Skeletal muscle satellite cell (primary cell): ENCODE results near the gene OLA1.

Experiments used
- H3K27me3 ChIP-seq: 2 replicates; pipeline ENCODE4 v1.7.0; 2013; ENCODE audit warnings: low read length; ENCODE audit not compliant: control insufficient read depth, insufficient read depth
- H3K36me3 ChIP-seq: 2 replicates; pipeline ENCODE4 v1.7.0; 2013; ENCODE audit warnings: mild to moderate bottlenecking, control low read depth, low read length; ENCODE audit not compliant: insufficient read depth
- H3K4me1 ChIP-seq: 2 replicates; pipeline ENCODE4 v1.7.0; 2013; ENCODE audit warnings: low read length; ENCODE audit not compliant: control insufficient read depth, insufficient read depth
- H3K4me2 ChIP-seq: 2 replicates; pipeline ENCODE4 v1.7.0; 2013; ENCODE audit warnings: mild to moderate bottlenecking, low read length
- H3K4me3 ChIP-seq: 2 replicates; pipeline ENCODE4 v1.7.0; 2013; ENCODE audit warnings: low read length
- H3K9ac ChIP-seq: 2 replicates; pipeline ENCODE4 v1.7.0; 2013; ENCODE audit warnings: mild to moderate bottlenecking, low read depth, low read length, moderate library complexity
- H3K9me3 ChIP-seq: replicated peaks from 2 replicates; pipeline ENCODE4 v1.7.0; 2013; ENCODE audit warnings: mild to moderate bottlenecking, control low read depth, low read length

The OLA1 gene

DNA sequence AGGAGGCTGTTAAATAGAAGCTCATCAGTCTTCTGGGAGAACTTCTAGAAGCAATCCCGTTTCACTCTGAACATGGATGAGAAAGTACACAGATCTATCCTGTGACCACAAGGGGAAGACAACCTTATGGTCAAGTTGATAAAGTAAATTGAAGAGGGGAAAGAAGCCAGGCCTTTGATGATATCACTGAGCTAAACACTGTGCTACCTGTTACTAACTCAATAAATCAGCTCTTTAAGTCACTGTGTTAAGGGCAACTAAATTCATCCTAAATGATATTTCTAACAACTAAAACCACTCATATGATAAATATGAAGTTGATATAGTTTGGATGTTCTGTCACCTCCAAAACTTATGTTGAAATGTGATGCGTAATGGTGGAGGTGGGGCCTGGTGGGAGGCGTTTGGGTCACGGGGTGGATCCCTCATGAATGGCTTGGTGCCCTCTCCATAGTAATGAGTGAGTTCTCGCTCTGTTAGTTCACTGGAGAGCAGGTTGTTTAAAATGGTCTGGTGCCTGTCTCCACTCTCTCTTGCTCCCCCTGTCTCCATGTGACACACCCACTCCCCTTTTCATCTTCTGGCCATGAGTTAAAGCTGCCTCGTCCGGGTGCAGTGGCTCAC, 23.6 kb downstream of the OLA1 start:
- no peaks in the 10 kb centered on the region for H3K4me1 ChIP-seq

DNA sequence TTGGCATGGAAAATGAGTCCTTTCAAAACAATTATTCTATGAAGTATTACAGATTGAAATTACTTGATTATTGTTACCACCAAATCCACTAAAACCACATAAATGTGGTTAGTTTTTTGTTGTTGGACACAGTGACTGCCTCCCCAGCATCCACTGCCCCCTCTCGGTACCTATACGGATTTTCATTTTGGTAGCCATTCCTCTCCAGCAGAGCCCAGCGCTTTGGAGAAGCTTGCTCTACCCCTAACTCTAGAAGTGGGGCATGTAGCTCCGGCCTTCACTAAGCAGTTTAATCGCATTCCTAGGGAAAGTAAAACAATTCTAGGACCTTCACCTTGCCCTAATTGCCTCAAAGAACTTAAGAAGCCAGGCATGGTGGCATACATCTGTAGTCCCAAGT, 24.2 kb downstream of the OLA1 start:
- no peaks in the 10 kb centered on the region for H3K27me3 ChIP-seq
- H3K4me2 ChIP-seq = no peak overlapping the region
- H3K36me3 ChIP-seq = peaks cover 27% of the 10 kb centered on the region
- no peaks in the 10 kb centered on the region for H3K9me3 ChIP-seq
- no peak overlapping the region for H3K9ac ChIP-seq
- H3K4me3 ChIP-seq = no peak overlapping the region
- no peaks in the 10 kb centered on the region for H3K4me1 ChIP-seq

More for the DNA sequence above, 23.6 kb downstream of the OLA1 start:
- H3K9ac ChIP-seq = no peak overlapping the region
- no peaks in the 10 kb centered on the region for H3K27me3 ChIP-seq
- H3K4me3 ChIP-seq = no peak overlapping the region
- no peak overlapping the region for H3K4me2 ChIP-seq
- H3K9me3 ChIP-seq = no peaks in the 10 kb centered on the region
- H3K36me3 ChIP-seq = peaks cover 27% of the 10 kb centered on the region

- no peaks in the 10 kb centered on the region for H3K9me3 ChIP-seq
- H3K4me1 ChIP-seq = no peaks in the 10 kb centered on the region
- H3K27me3 ChIP-seq = no peaks in the 10 kb centered on the region
- no peak overlapping the region for H3K4me3 ChIP-seq
- H3K9ac ChIP-seq = no peak overlapping the region
- H3K36me3 ChIP-seq = peaks cover 27% of the 10 kb centered on the region
- H3K4me2 ChIP-seq = no peak overlapping the region
Observed at GRCh38 chr2:174223388-174223787, 24.9 kb downstream of the OLA1 start.

DNA sequence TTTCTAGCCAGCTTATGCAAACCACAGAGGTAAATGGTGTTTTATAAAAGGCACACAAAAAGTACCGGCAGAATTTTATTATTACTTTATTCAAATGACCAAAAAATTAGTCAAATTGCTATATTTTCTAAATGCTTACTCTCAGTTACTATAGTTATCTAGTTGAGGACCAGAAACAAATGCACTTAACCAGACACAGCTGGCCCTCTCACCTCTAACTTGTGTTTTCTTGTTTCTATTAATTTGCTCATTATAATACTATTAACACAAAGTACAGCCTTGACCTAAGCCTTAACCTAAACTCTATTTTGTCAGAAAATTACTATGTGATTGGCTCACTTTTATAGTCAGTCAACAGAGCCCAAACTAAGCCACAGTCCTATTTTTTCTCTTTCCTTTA, 26.2 kb downstream of the OLA1 start:
- no peak overlapping the region for H3K9ac ChIP-seq
- peaks cover 27% of the 10 kb centered on the region for H3K36me3 ChIP-seq
- no peaks in the 10 kb centered on the region for H3K9me3 ChIP-seq
- no peaks in the 10 kb centered on the region for H3K4me1 ChIP-seq
- no peak overlapping the region for H3K4me2 ChIP-seq
- H3K27me3 ChIP-seq = no peaks in the 10 kb centered on the region
- no peak overlapping the region for H3K4me3 ChIP-seq

- Histone ChIP-seq H3K36me3 (peaks cover 21% of the 10 kb centered on the region), H3K4me1 (no peaks in the 10 kb centered on the region), H3K27me3 (no peaks in the 10 kb centered on the region), H3K4me3 (no peak overlapping the region), H3K9me3 (no peaks in the 10 kb centered on the region), H3K9ac (no peak overlapping the region), H3K4me2 (no peak overlapping the region)
Observed at GRCh38 chr2:174219321-174219720, 29.0 kb downstream of the OLA1 start.

GRCh38 chr2:174218773-174219172, 29.6 kb downstream of the OLA1 start:
- no peak overlapping the region for H3K4me3 ChIP-seq
- no peak overlapping the region for H3K4me2 ChIP-seq
- H3K27me3 ChIP-seq = no peaks in the 10 kb centered on the region
- H3K9ac ChIP-seq = no peak overlapping the region
- no peaks in the 10 kb centered on the region for H3K9me3 ChIP-seq
- peaks cover 15% of the 10 kb centered on the region for H3K36me3 ChIP-seq
- H3K4me1 ChIP-seq = no peaks in the 10 kb centered on the region

- H3K9me3 ChIP-seq = no peaks in the 10 kb centered on the region
- no peaks in the 10 kb centered on the region for H3K27me3 ChIP-seq
- H3K4me3 ChIP-seq = no peak overlapping the region
- no peak overlapping the region for H3K9ac ChIP-seq
- peaks cover 12% of the 10 kb centered on the region for H3K36me3 ChIP-seq
- no peak overlapping the region for H3K4me2 ChIP-seq
- H3K4me1 ChIP-seq = no peaks in the 10 kb centered on the region
Observed at GRCh38 chr2:174217869-174218268, 30.5 kb downstream of the OLA1 start.

- Histone ChIP-seq H3K4me2 (no peak overlapping the region), H3K27me3 (no peaks in the 10 kb centered on the region), H3K9ac (no peak overlapping the region), H3K4me3 (no peak overlapping the region), H3K9me3 (no peaks in the 10 kb centered on the region), H3K4me1 (no peaks in the 10 kb centered on the region), H3K36me3 (no peaks in the 10 kb centered on the region)
Observed at GRCh38 chr2:174211954-174212353, 36.4 kb downstream of the OLA1 start.

- H3K4me3 ChIP-seq = no peak overlapping the region
- no peaks in the 10 kb centered on the region for H3K9me3 ChIP-seq
- no peak overlapping the region for H3K9ac ChIP-seq
- no peaks in the 10 kb centered on the region for H3K4me1 ChIP-seq
- H3K36me3 ChIP-seq = no peaks in the 10 kb centered on the region
- no peak overlapping the region for H3K4me2 ChIP-seq
- H3K27me3 ChIP-seq = no peaks in the 10 kb centered on the region
Observed at GRCh38 chr2:174210862-174211261, 37.5 kb downstream of the OLA1 start.

DNA sequence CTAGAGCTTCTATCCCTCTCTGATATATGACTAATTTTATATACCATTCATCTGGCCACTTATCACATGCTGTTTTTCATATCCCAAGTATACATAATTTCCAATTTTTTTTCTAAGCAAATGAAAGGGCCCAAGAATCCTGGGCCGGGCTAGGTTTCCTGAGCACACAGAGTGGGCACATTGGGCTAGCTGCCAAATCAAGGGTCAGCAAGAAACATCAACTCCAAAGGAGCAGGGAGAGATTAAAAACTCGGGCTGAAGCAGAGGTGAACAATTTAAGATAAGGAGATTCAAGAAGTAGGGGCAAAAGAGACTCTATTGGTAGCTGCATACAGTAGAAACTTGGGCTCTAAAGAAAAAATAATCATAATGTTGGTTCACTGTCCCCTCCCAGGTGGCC, 39.0 kb downstream of the OLA1 start:
- Histone ChIP-seq H3K4me3 (no peak overlapping the region), H3K27me3 (no peaks in the 10 kb centered on the region), H3K9ac (no peak overlapping the region), H3K36me3 (no peaks in the 10 kb centered on the region), H3K4me1 (no peaks in the 10 kb centered on the region), H3K9me3 (no peaks in the 10 kb centered on the region), H3K4me2 (no peak overlapping the region)

DNA sequence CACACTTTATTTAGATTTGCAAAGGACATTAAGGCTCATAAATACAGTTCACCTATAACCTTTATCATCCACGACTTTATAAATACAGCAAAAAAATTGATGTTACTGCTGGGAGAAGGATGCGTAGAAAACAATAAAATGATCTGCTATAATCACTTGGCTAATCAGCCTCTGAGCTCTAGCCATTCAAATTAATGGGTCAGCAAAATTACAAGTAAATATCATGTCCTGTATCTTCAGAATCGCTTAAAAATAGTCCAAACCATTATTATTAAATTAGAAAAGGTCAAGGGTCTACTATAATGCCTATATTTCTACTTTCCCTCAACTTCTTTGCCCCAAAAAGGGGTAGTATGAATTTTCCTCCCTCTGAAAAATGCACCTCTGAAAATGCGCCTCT, 40.3 kb downstream of the OLA1 start:
- no peak overlapping the region for H3K9ac ChIP-seq
- no peak overlapping the region for H3K4me2 ChIP-seq
- no peaks in the 10 kb centered on the region for H3K36me3 ChIP-seq
- H3K9me3 ChIP-seq = no peaks in the 10 kb centered on the region
- no peaks in the 10 kb centered on the region for H3K4me1 ChIP-seq
- no peak overlapping the region for H3K4me3 ChIP-seq
- no peaks in the 10 kb centered on the region for H3K27me3 ChIP-seq

GRCh38 chr2:174205562-174205961, 42.8 kb downstream of the OLA1 start:
- no peaks in the 10 kb centered on the region for H3K36me3 ChIP-seq
- no peak overlapping the region for H3K9ac ChIP-seq
- no peak overlapping the region for H3K4me3 ChIP-seq
- no peaks in the 10 kb centered on the region for H3K9me3 ChIP-seq
- no peaks in the 10 kb centered on the region for H3K27me3 ChIP-seq
- H3K4me1 ChIP-seq = no peaks in the 10 kb centered on the region
- no peak overlapping the region for H3K4me2 ChIP-seq
